Measurements from ENCODE around the gene KCTD16.

KCTD16 gene

GRCh38 chr5:144166696-144167095 is 4.0 kb upstream of the KCTD16 start:
- DNase-seq (ENCODE audit: low read depth): no peak

- DNase-seq (ENCODE audit: low read depth): no peak
These were observed 2.7 kb upstream of the KCTD16 start for GRCh38 chr5:144167998-144168397.

GRCh38 chr5:144169904-144170275 is 783 bp upstream of the KCTD16 start:
- no peak for DNase-seq (ENCODE audit: low read depth)

- no peak for DNase-seq (ENCODE audit: low read depth)
These were observed 3.1 kb downstream of the KCTD16 start for GRCh38 chr5:144173766-144174165.

- DNase-seq (ENCODE audit: low read depth): no peak
These were observed 6.9 kb downstream of the KCTD16 start for GRCh38 chr5:144177548-144177947.

- no peak for DNase-seq (ENCODE audit: low read depth)
These were observed 8.6 kb downstream of the KCTD16 start for GRCh38 chr5:144179226-144179625.

GRCh38 chr5:144183254-144183889 is 12.7 kb downstream of the KCTD16 start:
- DNase-seq (ENCODE audit: low read depth): no peak

- DNase-seq (ENCODE audit: low read depth): peak; percentile 39
These were observed 17.1 kb downstream of the KCTD16 start for GRCh38 chr5:144187699-144188294.

GRCh38 chr5:144189800-144190429 is 19.2 kb downstream of the KCTD16 start:
- DNase-seq (ENCODE audit: low read depth): peak; percentile 31

GRCh38 chr5:144191531-144191930 is 20.9 kb downstream of the KCTD16 start:
- DNase-seq (ENCODE audit: low read depth): no peak

- DNase-seq (ENCODE audit: low read depth): no peak
These were observed 21.3 kb downstream of the KCTD16 start for GRCh38 chr5:144191998-144192397.

- DNase-seq (ENCODE audit: low read depth): no peak
These were observed 22.0 kb downstream of the KCTD16 start for GRCh38 chr5:144192661-144193060.

- no peak for DNase-seq (ENCODE audit: low read depth)
These were observed 23.5 kb downstream of the KCTD16 start for GRCh38 chr5:144194144-144194543.

GRCh38 chr5:144195448-144195847 is 24.8 kb downstream of the KCTD16 start:
- DNase-seq (ENCODE audit: low read depth): no peak

- DNase-seq (ENCODE audit: low read depth): no peak
These were observed 25.9 kb downstream of the KCTD16 start for GRCh38 chr5:144196612-144197011.

GRCh38 chr5:144198386-144198785 is 27.7 kb downstream of the KCTD16 start:
- DNase-seq (ENCODE audit: low read depth): no peak

GRCh38 chr5:144201588-144201987 is 30.9 kb downstream of the KCTD16 start:
- no peak for DNase-seq (ENCODE audit: low read depth)

GRCh38 chr5:144202072-144202471 is 31.4 kb downstream of the KCTD16 start:
- DNase-seq (ENCODE audit: low read depth): no peak

GRCh38 chr5:144202726-144203125 is 32.1 kb downstream of the KCTD16 start:
- DNase-seq (ENCODE audit: low read depth): no peak

GRCh38 chr5:144203750-144204596 is 33.3 kb downstream of the KCTD16 start:
- DNase-seq (ENCODE audit: low read depth): no peak

GRCh38 chr5:144205141-144205551 is 34.5 kb downstream of the KCTD16 start:
- no peak for DNase-seq (ENCODE audit: low read depth)

GRCh38 chr5:144206141-144206540 is 35.5 kb downstream of the KCTD16 start:
- DNase-seq (ENCODE audit: low read depth): no peak
